Measurements from ENCODE around the gene MAP3K12. TPM values are rescaled to one million over a fixed set of nuclear protein-coding genes. Genes with fewer than 3 reads are reported as not detected.

Gene MAP3K12
- total and polyA plus RNA-seq, 2 of the 13 experiments (the other 11 are each of a cell fraction or from before 2014, with no cell fraction given): 0.20 to 1.1 TPM

DNA sequence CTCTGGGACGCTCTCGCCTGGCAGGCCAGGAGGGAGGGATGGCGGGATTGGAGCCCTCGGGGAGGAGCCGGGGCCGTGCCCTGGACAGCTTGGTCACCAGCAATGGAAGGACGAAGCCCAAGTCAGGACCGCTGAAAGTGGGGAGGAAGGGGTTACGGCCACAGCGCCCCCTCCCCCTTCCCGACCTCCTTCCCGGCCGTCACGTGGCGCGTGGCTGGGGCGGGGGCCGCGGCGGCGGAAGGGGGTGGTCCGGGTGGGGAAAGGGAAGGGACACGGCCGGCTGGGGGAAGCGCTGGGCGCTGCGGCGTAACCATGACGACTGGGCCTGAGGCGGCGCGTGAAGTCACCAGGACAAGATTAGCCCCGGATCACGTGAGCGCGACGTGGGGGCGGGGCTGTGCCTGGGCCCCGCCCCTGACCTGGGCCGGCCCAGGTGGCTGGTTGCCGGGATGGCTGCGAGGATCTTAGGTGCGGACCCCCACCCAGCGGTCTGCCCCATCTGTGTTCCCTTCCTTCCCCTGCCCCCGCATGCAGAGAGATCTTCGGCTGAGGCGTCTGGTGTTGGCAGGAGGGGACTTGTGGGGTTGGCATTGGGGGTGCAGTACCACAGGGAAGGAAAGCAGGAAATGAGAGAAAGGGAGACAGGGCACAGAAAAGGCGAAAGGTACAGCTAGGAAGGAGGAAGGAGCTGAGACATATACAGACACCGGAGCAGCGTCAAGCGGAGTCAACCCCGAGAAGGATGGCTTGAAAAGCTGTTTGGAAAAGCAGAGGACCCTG lies 6.2 kb downstream of the MAP3K12 start (continued):
- TF ChIP-seq, protein P1, sequence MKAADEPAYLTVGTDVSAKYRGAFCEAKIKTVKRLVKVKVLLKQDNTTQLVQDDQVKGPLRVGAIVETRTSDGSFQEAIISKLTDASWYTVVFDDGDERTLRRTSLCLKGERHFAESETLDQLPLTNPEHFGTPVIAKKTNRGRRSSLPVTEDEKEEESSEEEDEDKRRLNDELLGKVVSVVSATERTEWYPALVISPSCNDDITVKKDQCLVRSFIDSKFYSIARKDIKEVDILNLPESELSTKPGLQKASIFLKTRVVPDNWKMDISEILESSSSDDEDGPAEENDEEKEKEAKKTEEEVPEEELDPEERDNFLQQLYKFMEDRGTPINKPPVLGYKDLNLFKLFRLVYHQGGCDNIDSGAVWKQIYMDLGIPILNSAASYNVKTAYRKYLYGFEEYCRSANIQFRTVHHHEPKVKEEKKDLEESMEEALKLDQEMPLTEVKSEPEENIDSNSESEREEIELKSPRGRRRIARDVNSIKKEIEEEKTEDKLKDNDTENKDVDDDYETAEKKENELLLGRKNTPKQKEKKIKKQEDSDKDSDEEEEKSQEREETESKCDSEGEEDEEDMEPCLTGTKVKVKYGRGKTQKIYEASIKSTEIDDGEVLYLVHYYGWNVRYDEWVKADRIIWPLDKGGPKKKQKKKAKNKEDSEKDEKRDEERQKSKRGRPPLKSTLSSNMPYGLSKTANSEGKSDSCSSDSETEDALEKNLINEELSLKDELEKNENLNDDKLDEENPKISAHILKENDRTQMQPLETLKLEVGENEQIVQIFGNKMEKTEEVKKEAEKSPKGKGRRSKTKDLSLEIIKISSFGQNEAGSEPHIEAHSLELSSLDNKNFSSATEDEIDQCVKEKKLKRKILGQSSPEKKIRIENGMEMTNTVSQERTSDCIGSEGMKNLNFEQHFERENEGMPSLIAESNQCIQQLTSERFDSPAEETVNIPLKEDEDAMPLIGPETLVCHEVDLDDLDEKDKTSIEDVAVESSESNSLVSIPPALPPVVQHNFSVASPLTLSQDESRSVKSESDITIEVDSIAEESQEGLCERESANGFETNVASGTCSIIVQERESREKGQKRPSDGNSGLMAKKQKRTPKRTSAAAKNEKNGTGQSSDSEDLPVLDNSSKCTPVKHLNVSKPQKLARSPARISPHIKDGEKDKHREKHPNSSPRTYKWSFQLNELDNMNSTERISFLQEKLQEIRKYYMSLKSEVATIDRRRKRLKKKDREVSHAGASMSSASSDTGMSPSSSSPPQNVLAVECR (CRISPR knock-in tag; IDR thresholded peaks at IDR 0.05; ENCODE audit: borderline replicate concordance): peak; percentile 73
- TF ChIP-seq ZFP1 (CRISPR knock-in tag; IDR thresholded peaks at IDR 0.05) (0 out of 2 replicates have a peak, but pooled peaks have one; percentile 8), SP5 (CRISPR knock-in tag; IDR thresholded peaks at IDR 0.05; ENCODE audit: borderline replicate concordance, low read depth) (peak; percentile 29; the same call in 1 of the 2 replicates), NCOA2 (CRISPR knock-in tag; IDR thresholded peaks at IDR 0.05) (peak; percentile 46; the same call in 1 of the 2 replicates), YY1 (IDR thresholded peaks at IDR 0.05; ENCODE audit: insufficient read depth, insufficient replicate concordance, low read depth, low read length) (peak; percentile 28), BCL6 (CRISPR knock-in tag; IDR thresholded peaks at IDR 0.05) (0 out of 2 replicates have a peak, but pooled peaks have one; percentile 45), JUN (CRISPR knock-in tag; IDR thresholded peaks at IDR 0.05) (no peak; the same call in 1 of the 2 replicates), ZNF317 (CRISPR knock-in tag; IDR thresholded peaks at IDR 0.05) (0 out of 2 replicates have a peak, but pooled peaks have one; percentile 53), ZNF556 (CRISPR knock-in tag; IDR thresholded peaks at IDR 0.05; ENCODE audit: borderline replicate concordance) (0 out of 2 replicates have a peak, but pooled peaks have one; percentile 17), RBFOX2 (IDR thresholded peaks at IDR 0.05; ENCODE audit: low read depth, low read length) (peak; percentile 57), ZNF224 (CRISPR knock-in tag; IDR thresholded peaks at IDR 0.05) (0 out of 2 replicates have a peak, but pooled peaks have one; percentile 33)
- TF ChIP-seq, protein P2, sequence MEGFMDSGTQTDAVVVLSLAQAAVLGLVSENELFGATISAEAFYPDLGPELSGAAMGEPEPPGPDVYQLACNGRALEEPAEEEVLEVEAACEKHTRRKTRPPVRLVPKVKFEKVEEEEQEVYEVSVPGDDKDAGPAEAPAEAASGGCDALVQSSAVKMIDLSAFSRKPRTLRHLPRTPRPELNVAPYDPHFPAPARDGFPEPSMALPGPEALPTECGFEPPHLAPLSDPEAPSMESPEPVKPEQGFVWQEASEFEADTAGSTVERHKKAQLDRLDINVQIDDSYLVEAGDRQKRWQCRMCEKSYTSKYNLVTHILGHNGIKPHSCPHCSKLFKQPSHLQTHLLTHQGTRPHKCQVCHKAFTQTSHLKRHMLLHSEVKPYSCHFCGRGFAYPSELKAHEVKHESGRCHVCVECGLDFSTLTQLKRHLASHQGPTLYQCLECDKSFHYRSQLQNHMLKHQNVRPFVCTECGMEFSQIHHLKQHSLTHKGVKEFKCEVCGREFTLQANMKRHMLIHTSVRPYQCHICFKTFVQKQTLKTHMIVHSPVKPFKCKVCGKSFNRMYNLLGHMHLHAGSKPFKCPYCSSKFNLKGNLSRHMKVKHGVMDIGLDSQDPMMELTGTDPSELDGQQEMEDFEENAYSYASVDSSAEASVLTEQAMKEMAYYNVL (CRISPR knock-in tag; IDR thresholded peaks at IDR 0.05; ENCODE audit: borderline replicate concordance): 0 out of 2 replicates have a peak, but pooled peaks have one; percentile 36
- TF ChIP-seq, protein P3, sequence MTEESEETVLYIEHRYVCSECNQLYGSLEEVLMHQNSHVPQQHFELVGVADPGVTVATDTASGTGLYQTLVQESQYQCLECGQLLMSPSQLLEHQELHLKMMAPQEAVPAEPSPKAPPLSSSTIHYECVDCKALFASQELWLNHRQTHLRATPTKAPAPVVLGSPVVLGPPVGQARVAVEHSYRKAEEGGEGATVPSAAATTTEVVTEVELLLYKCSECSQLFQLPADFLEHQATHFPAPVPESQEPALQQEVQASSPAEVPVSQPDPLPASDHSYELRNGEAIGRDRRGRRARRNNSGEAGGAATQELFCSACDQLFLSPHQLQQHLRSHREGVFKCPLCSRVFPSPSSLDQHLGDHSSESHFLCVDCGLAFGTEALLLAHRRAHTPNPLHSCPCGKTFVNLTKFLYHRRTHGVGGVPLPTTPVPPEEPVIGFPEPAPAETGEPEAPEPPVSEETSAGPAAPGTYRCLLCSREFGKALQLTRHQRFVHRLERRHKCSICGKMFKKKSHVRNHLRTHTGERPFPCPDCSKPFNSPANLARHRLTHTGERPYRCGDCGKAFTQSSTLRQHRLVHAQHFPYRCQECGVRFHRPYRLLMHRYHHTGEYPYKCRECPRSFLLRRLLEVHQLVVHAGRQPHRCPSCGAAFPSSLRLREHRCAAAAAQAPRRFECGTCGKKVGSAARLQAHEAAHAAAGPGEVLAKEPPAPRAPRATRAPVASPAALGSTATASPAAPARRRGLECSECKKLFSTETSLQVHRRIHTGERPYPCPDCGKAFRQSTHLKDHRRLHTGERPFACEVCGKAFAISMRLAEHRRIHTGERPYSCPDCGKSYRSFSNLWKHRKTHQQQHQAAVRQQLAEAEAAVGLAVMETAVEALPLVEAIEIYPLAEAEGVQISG (CRISPR knock-in tag; IDR thresholded peaks at IDR 0.05): peak; percentile 68; the same call in 1 of the 2 replicates
- TF ChIP-seq, protein P4, sequence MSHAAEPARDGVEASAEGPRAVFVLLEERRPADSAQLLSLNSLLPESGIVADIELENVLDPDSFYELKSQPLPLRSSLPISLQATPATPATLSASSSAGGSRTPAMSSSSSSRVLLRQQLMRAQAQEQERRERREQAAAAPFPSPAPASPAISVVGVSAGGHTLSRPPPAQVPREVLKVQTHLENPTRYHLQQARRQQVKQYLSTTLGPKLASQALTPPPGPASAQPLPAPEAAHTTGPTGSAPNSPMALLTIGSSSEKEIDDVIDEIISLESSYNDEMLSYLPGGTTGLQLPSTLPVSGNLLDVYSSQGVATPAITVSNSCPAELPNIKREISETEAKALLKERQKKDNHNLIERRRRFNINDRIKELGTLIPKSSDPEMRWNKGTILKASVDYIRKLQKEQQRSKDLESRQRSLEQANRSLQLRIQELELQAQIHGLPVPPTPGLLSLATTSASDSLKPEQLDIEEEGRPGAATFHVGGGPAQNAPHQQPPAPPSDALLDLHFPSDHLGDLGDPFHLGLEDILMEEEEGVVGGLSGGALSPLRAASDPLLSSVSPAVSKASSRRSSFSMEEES (CRISPR knock-in tag; IDR thresholded peaks at IDR 0.05): peak; percentile 56; the same call in 1 of the 2 replicates
- TF ChIP-seq, protein P5, sequence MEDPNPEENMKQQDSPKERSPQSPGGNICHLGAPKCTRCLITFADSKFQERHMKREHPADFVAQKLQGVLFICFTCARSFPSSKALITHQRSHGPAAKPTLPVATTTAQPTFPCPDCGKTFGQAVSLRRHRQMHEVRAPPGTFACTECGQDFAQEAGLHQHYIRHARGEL (CRISPR knock-in tag; IDR thresholded peaks at IDR 0.05): 0 out of 2 replicates have a peak, but pooled peaks have one; percentile 66

Measured in HepG2 (cell line).